ENCODE measurements around the gene KIF5A. TPM values are rescaled to one million over a fixed set of nuclear protein-coding genes. Genes with fewer than 3 reads are reported as not detected.

KIF5A gene
- total and polyA plus RNA-seq, 3 experiments from 2014 or later, result 0.12 to 2.1 (median 1.8) TPM

DNA sequence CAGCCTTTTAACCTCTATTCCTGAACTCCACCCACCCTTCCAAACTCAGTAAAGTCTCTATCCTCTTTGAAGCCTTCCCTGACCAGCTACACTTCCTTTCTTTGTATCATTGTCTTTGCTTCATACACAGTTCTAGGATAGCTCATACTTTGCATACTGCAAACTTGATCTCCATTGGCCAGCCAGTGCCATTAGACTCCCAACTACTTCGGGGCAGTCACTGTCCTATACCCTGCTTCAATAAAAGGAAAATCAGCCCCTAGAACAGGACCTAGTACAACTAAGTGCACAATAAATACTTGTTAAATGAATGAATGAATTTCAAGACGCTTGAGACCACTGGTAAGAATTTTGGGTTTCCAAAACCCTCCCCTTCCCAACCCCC lies 40.6 kb downstream of the KIF5A start:
- H3K4me3 ChIP-seq (ENCODE audit: low read length), result peak overlapping the region; percentile 84
- H3K9me3 ChIP-seq (ENCODE audit: low read length), result no peaks in the 10 kb centered on the region
- H3K27ac ChIP-seq (ENCODE audit: low read depth, low read length), result peak overlapping the region; percentile 64
- H3K27me3 ChIP-seq (ENCODE audit: insufficient read depth, low read length, poor library complexity, severe bottlenecking), result no peaks in the 10 kb centered on the region
- peak overlapping the region; percentile 76 to 95 (median 88) for H3K27ac Mint-ChIP-seq
- peaks cover 2 to 6% of the 10 kb centered on the region in 2 donors for H3K27me3 Mint-ChIP-seq
- peaks cover 0 to 26% (median 0%) of the 10 kb centered on the region in 3 donors for H3K36me3 Mint-ChIP-seq
- DNase-seq, result no peak
- peaks cover 26% of the 10 kb centered on the region for H3K4me1 ChIP-seq (ENCODE audit: insufficient read depth, low read length)
- CTCF ChIA-PET, result interaction anchor here (0.9 kb wide), 1 partner anchor 154 kb away, joined by 3 read pairs; the partner anchor contains the start of gene TSPAN31
- H3K36me3 ChIP-seq (ENCODE audit: insufficient read depth, low read length), result peaks cover under 1% of the 10 kb centered on the region
- peak overlapping the region; percentile 85 to 91 (median 91) for H3K4me3 Mint-ChIP-seq
- POLR2A ChIA-PET, result interaction anchor here (1.7 kb wide), 1 partner anchor 20 kb away, joined by 6 read pairs; the partner anchor contains the start of gene ARHGEF25
- H3K4me1 Mint-ChIP-seq, result peaks cover 29 to 39% (median 38%) of the 10 kb centered on the region in 3 donors
- H3K9me3 Mint-ChIP-seq, result no peaks in the 10 kb centered on the region

DNA sequence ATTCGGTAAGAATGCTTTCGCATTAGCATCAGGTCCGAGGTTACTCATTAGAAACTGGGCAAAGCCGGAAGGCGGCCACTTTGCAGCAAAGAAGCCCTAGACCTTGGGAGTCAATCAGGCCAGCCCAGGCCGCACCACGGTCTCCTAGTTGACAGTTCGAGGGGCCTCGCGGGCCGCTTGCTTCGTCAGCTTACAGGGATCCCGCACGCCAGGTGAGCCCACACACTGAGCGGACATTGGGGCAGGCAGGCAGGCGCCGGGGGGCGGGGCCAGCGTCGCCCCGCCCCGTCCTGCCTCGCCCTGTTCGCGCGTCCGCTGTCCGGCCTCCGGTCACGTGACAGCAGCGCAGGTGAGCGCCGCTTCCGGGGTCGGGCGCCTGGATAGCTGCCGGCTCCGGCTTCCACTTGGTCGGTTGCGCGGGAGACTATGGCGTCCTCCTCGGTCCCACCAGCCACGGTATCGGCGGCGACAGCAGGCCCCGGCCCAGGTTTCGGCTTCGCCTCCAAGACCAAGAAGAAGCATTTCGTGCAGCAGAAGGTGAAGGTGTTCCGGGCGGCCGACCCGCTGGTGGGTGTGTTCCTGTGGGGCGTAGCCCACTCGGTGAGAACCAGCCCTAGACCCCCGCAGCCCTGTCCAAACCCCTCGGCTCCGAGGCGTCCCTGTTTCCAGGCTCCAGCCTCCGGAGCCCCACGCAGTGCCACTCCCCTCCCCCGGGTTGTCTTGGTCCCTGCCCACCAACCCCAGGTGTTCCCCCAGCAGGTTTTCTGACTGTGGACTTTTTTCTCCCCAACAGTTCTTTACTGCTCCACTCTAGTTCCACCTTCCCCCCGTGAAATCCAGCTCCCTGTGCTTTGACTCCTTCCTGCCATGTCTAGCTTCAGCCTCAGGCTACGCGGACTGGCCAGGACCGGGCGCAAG lies 41.3 kb downstream of the KIF5A start, which contains the start of gene PIP4K2C:
PIP4K2C (plus strand) TSS at position 329 of the 918 bp plus-strand sequence; CDS start at position 427, 98 bp downstream.
- peaks cover 7% of the 10 kb centered on the region for H3K36me3 ChIP-seq (ENCODE audit: insufficient read depth, low read length)
- H3K4me3 Mint-ChIP-seq, result peak within 1 kb of the TSS; percentile 85 to 91 (median 91)
- peak within 1 kb of the TSS; percentile 76 to 98 (median 92) for H3K27ac Mint-ChIP-seq
- H3K27me3 Mint-ChIP-seq, result peaks cover under 1 to 2% of the 10 kb centered on the region in 2 donors
- H3K4me1 Mint-ChIP-seq, result peaks cover 29 to 39% (median 38%) of the 10 kb centered on the region in 3 donors
- CTCF ChIA-PET, result interaction anchor here (0.9 to 4.1 kb wide), 4 partner anchors 8 to 153 kb away, joined by 3 to 26 read pairs (median 10); partner anchors contain the start of gene TSPAN31
- peak; percentile 70 to 86 (median 78) for DNase-seq
- H3K27ac ChIP-seq (ENCODE audit: low read depth, low read length), result peak within 1 kb of the TSS; percentile 64
- peaks cover 0 to 32% (median 4%) of the 10 kb centered on the region in 3 donors for H3K36me3 Mint-ChIP-seq
- peaks cover 26% of the 10 kb centered on the region for H3K4me1 ChIP-seq (ENCODE audit: insufficient read depth, low read length)
- no peaks in the 10 kb centered on the region for H3K9me3 Mint-ChIP-seq
- no peaks in the 10 kb centered on the region for H3K9me3 ChIP-seq (ENCODE audit: low read length)
- H3K4me3 ChIP-seq (ENCODE audit: low read length), result peak within 1 kb of the TSS; percentile 84
- POLR2A ChIA-PET, result interaction anchor here (1.1 to 1.7 kb wide), 2 partner anchors 19 to 111 kb away, joined by 4 to 6 read pairs; partner anchors contain the start of genes ARHGAP9 and ARHGEF25
- H3K27me3 ChIP-seq (ENCODE audit: insufficient read depth, low read length, poor library complexity, severe bottlenecking), result no peaks in the 10 kb centered on the region

DNA sequence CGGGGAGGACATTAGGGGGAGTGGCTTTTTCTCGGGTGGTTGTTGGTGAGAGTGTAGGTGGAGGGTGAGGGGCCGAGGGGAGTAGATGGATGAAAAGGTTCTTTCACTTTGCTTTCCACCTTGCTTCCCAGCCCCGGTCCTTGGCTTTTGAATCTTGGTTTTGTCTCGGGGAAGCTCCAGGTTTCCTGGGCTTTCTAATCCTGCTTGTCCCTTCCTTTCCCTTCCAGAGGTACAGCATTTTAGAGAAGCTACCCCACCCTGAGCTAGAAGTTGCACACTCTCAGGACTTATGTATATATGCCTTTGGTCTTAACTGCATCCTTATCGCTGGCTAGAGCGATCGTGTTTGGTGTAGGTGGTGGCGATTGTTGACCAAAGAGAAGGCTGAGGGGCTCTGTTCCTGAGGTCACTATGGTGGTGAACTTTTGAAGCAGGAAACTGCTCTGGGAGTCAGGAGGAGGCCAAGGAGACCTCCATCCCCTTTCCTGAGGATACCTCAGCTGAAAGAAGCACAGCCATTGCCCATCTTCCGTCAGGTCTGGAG lies 42.0 kb downstream of the KIF5A start:
- Histone ChIP-seq H3K27ac (ENCODE audit: low read depth, low read length) (peak overlapping the region; percentile 64), H3K4me3 (ENCODE audit: low read length) (peak overlapping the region; percentile 84), H3K4me1 (ENCODE audit: insufficient read depth, low read length) (peaks cover 26% of the 10 kb centered on the region), H3K27me3 (ENCODE audit: insufficient read depth, low read length, poor library complexity, severe bottlenecking) (no peaks in the 10 kb centered on the region), H3K36me3 (ENCODE audit: insufficient read depth, low read length) (peaks cover 12% of the 10 kb centered on the region), H3K9me3 (ENCODE audit: low read length) (no peaks in the 10 kb centered on the region)
- Mint-ChIP-seq H3K27me3 (peaks cover 0 to 2% of the 10 kb centered on the region in 2 donors), H3K36me3 (peaks cover 0 to 38% (median 6%) of the 10 kb centered on the region in 3 donors), H3K4me1 (peaks cover 29 to 39% (median 38%) of the 10 kb centered on the region in 3 donors), H3K9me3 (no peaks in the 10 kb centered on the region), H3K27ac (peak overlapping the region; percentile 76 to 98 (median 92)), H3K4me3 (peak overlapping the region; percentile 85 to 91 (median 91))
- ChIA-PET CTCF (interaction anchor here (1.0 to 4.1 kb wide), 3 partner anchors 9 to 28 kb away, joined by 3 to 26 read pairs (median 17); no protein-coding TSS in a partner anchor), POLR2A (interaction anchor here (1.1 to 1.7 kb wide), 2 partner anchors 19 to 112 kb away, joined by 4 to 6 read pairs; partner anchors contain the start of genes ARHGAP9 and ARHGEF25)
- DNase-seq, result no peak

DNA sequence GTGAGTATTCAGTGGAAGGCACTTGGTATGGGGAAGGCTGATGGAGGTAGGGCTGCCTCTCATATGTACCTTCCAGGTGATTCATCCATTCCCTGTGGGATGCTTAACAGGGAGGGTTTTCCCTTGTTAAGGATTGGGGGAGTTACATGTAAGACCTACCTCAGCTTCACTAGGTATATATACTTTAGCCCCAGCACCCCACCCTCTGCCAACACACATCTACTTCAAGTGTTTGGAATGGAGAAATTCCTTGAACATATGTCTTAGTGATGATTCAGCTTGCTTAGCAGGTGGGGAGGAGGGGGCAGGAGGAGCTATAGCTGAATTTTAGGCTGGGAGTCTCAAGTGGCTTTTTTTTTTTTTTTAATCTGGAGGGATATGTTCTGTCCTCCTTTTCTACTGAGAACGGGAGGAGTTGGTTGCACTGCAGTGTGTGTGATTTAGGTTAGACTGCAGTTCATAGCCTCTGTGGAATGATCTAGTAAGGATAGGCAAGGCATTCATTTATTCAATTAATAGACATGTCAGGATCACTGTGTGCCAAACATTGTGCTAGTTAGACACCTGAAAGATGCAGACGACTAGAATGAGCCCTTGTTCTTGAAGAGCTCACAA lies 42.8 kb downstream of the KIF5A start:
- Mint-ChIP-seq H3K36me3 (peaks cover 0 to 46% (median 11%) of the 10 kb centered on the region in 3 donors), H3K4me3 (peak overlapping the region; percentile 85 to 91 (median 91)), H3K27ac (peak overlapping the region; percentile 56 to 95 (median 86)), H3K27me3 (peaks cover 0 to 2% of the 10 kb centered on the region in 2 donors), H3K4me1 (peaks cover 29 to 39% (median 38%) of the 10 kb centered on the region in 3 donors), H3K9me3 (no peaks in the 10 kb centered on the region)
- H3K4me1 ChIP-seq (ENCODE audit: insufficient read depth, low read length), result peaks cover 26% of the 10 kb centered on the region
- no peak for DNase-seq
- no peak overlapping the region for H3K27ac ChIP-seq (ENCODE audit: low read depth, low read length)
- CTCF ChIA-PET, result interaction anchor here (1.0 to 4.1 kb wide), 6 partner anchors 7 to 96 kb away, joined by 3 to 26 read pairs (median 4); no protein-coding TSS in a partner anchor
- H3K27me3 ChIP-seq (ENCODE audit: insufficient read depth, low read length, poor library complexity, severe bottlenecking), result no peaks in the 10 kb centered on the region
- H3K36me3 ChIP-seq (ENCODE audit: insufficient read depth, low read length), result peaks cover 17% of the 10 kb centered on the region
- H3K9me3 ChIP-seq (ENCODE audit: low read length), result no peaks in the 10 kb centered on the region
- POLR2A ChIA-PET, result interaction anchor here (0.7 kb wide), 1 partner anchor 223 kb away, joined by 12 read pairs; no protein-coding TSS in a partner anchor
- H3K4me3 ChIP-seq (ENCODE audit: low read length), result peak overlapping the region; percentile 84

DNA sequence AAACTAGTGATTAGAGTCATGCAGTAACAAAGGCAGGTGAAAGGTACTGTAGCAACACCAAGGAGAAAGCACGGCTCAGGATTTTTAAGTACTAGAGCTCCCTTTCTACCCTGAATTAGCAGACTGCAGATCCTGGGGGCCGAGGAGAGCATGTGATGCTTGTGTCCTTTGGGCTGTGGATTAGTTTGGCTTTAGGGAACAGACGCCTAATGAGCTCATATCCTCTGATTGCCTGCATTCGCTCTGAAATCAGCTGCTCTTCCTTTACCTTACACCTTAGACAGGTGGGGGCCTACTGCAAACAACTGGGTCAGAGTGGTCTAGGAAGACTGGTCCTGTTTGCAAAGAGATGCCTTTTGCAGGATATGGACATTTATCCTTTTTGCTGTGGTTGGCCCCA lies 43.3 kb downstream of the KIF5A start:
- H3K4me3 ChIP-seq (ENCODE audit: low read length), result no peak overlapping the region
- H3K4me1 Mint-ChIP-seq, result peaks cover 29 to 39% (median 38%) of the 10 kb centered on the region in 3 donors
- H3K4me3 Mint-ChIP-seq, result peak overlapping the region in 5 of 7 donors; percentile 23 to 90 (median 58)
- no peaks in the 10 kb centered on the region for H3K27me3 ChIP-seq (ENCODE audit: insufficient read depth, low read length, poor library complexity, severe bottlenecking)
- ChIA-PET CTCF (interaction anchor here (1.0 to 4.1 kb wide), 7 partner anchors 8 to 96 kb away, joined by 3 to 26 read pairs (median 4); no protein-coding TSS in a partner anchor), POLR2A (interaction anchor here (0.7 kb wide), 1 partner anchor 223 kb away, joined by 12 read pairs; no protein-coding TSS in a partner anchor)
- peaks cover 0 to 48% (median 13%) of the 10 kb centered on the region in 3 donors for H3K36me3 Mint-ChIP-seq
- peaks cover 0 to 2% of the 10 kb centered on the region in 2 donors for H3K27me3 Mint-ChIP-seq
- H3K27ac Mint-ChIP-seq, result peak overlapping the region in 5 of 8 donors; percentile 57 to 95 (median 78)
- no peaks in the 10 kb centered on the region for H3K9me3 Mint-ChIP-seq
- H3K4me1 ChIP-seq (ENCODE audit: insufficient read depth, low read length), result peaks cover 26% of the 10 kb centered on the region
- DNase-seq, result no peak
- H3K27ac ChIP-seq (ENCODE audit: low read depth, low read length), result no peak overlapping the region
- H3K9me3 ChIP-seq (ENCODE audit: low read length), result no peaks in the 10 kb centered on the region
- H3K36me3 ChIP-seq (ENCODE audit: insufficient read depth, low read length), result peaks cover 21% of the 10 kb centered on the region

DNA sequence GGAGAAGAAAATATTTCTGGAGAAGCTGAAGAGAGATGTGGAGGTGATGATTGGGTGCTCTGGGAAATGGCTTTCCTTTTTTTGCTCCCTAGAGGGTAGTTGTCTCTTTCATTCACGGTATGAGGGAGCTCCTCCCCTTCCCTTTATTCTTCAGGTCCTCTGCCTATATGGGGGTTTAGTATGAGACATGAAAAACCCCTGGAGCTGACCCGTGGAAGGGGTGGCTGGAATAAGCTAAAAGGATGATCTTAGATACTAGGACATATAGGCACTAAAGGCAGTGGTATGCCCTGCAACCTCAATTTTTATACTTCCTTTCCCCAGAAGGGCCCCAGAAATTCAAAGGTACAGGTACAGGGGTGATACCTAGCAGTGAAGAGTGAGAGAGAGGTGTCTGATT lies 50.6 kb downstream of the KIF5A start:
- POLR2A ChIA-PET, result no interaction called here
- H3K36me3 ChIP-seq (ENCODE audit: insufficient read depth, low read length), result peaks cover 39% of the 10 kb centered on the region
- H3K4me3 Mint-ChIP-seq, result peak overlapping the region in 1 of 7 donors; percentile 60

DNA sequence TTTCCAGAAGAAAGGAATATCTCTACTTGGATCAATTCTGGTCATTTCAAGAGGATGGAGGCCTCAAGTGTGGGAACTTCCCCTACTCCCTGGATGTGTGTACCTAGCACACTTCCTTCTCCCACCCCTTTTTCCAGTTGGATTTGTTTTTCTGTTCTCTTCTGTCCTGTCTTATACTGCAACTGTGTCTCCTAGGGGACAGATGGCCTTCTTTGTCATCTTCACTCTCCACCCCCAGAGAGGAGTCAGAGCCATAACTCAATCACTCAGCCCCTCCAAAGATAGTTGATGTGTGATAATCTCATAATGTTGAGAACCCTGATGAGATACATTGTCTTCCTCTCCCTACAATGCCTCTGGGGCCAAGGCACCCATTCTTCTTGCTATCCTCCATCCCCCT lies 52.7 kb downstream of the KIF5A start:
- Histone ChIP-seq H3K27me3 (ENCODE audit: insufficient read depth, low read length, poor library complexity, severe bottlenecking) (no peaks in the 10 kb centered on the region), H3K9me3 (ENCODE audit: low read length) (no peaks in the 10 kb centered on the region), H3K27ac (ENCODE audit: low read depth, low read length) (no peak overlapping the region), H3K4me3 (ENCODE audit: low read length) (no peak overlapping the region), H3K36me3 (ENCODE audit: insufficient read depth, low read length) (peaks cover 24% of the 10 kb centered on the region), H3K4me1 (ENCODE audit: insufficient read depth, low read length) (peaks cover 28% of the 10 kb centered on the region)
- CTCF ChIA-PET, result interaction anchor here (1.6 kb wide), 1 partner anchor 30 kb away, joined by 5 read pairs; the partner anchor contains the start of gene B4GALNT1
- POLR2A ChIA-PET, result no interaction called here
- Mint-ChIP-seq H3K9me3 (no peaks in the 10 kb centered on the region), H3K27ac (peak overlapping the region in 7 of 8 donors; percentile 2 to 81 (median 56)), H3K4me3 (peak overlapping the region in 1 of 7 donors; percentile 4), H3K4me1 (peaks cover 32 to 43% (median 37%) of the 10 kb centered on the region in 3 donors), H3K27me3 (peaks cover 0 to 1% of the 10 kb centered on the region in 2 donors), H3K36me3 (peaks cover 0 to 54% (median 25%) of the 10 kb centered on the region in 3 donors)
- no peak for DNase-seq

More for the DNA sequence above, 50.6 kb downstream of the KIF5A start:
- H3K27me3 ChIP-seq (ENCODE audit: insufficient read depth, low read length, poor library complexity, severe bottlenecking), result no peaks in the 10 kb centered on the region
- H3K4me3 ChIP-seq (ENCODE audit: low read length), result no peak overlapping the region
- CTCF ChIA-PET, result interaction anchor here (0.8 to 2.1 kb wide), 4 partner anchors 15 to 141 kb away, joined by 3 to 8 read pairs (median 6); partner anchors contain the start of gene GLI1
- no peak overlapping the region for H3K27ac ChIP-seq (ENCODE audit: low read depth, low read length)
- peak overlapping the region in 3 of 8 donors; percentile 35 to 89 (median 56) for H3K27ac Mint-ChIP-seq
- peaks cover 24 to 29% (median 25%) of the 10 kb centered on the region in 3 donors for H3K4me1 Mint-ChIP-seq
- no peaks in the 10 kb centered on the region for H3K9me3 Mint-ChIP-seq
- no peak for DNase-seq
- H3K36me3 Mint-ChIP-seq, result peaks cover 0 to 68% (median 33%) of the 10 kb centered on the region in 3 donors
- peaks cover 0 to 1% of the 10 kb centered on the region in 2 donors for H3K27me3 Mint-ChIP-seq
- no peaks in the 10 kb centered on the region for H3K9me3 ChIP-seq (ENCODE audit: low read length)
- peaks cover 24% of the 10 kb centered on the region for H3K4me1 ChIP-seq (ENCODE audit: insufficient read depth, low read length)

Measured in CD8-positive, alpha-beta memory T cell (primary cell).